ENCODE results near the gene A4GNT.
"Not testable (repeated sequence)": the region's sequence is repeated elsewhere in the genome, so short reads cannot be mapped to it uniquely, and the experiment has no call there.

The A4GNT gene

DNA sequence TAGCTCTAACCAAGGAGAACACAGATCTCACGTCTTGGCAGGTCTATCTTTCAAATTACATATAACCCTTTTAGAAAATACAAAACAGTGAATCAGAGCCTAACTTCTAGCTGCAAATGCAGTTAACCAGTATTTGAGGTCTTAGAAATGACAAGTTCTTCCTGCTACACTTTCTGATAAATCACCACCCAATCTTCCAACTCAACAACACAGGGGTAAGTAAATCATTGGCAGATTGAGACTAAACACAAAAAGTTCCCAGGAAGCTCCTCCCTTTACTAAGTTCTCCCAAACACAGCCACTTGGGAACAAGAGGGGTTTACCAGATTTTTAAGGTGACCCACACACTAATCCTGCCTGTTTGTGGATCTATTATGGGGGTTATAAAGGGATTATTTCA, at the start of gene A4GNT:
A4GNT (minus strand) TSS at position 152 of the 400 bp plus-strand sequence. CDS start 1,134 bp downstream, outside the sequence.
- no peak for DNase-seq

DNA sequence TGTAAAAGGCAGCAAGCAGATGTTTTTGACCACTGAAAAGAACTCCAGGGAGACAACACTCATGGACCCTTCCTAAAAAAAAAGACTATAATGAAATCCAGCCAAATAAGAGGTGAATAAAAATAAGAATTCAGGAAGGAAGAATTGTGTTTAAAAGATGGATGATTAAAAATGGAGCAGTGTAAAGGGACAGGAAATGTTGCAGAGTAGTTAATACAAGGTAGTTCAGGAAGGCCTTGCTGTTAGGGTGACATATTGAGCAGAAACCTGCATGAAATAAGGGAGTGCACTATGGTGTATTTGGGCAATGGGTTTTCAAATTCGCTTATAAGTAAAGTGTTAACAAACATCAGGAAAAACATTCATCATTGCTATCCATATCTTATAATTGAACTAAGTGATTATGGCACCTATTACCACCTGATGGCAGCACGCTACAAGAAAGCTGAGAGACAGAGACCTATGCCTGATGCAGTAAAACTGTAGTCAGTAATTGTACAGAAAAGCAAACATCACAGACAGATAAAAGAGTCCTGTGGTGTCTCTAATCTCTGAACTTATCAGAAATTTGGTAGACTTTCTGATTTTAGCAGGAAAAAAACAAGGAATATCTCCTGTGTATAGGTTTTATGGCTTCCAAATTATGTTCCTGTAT, 48.3 kb upstream of the A4GNT start:
- no peak for DNase-seq

DNA sequence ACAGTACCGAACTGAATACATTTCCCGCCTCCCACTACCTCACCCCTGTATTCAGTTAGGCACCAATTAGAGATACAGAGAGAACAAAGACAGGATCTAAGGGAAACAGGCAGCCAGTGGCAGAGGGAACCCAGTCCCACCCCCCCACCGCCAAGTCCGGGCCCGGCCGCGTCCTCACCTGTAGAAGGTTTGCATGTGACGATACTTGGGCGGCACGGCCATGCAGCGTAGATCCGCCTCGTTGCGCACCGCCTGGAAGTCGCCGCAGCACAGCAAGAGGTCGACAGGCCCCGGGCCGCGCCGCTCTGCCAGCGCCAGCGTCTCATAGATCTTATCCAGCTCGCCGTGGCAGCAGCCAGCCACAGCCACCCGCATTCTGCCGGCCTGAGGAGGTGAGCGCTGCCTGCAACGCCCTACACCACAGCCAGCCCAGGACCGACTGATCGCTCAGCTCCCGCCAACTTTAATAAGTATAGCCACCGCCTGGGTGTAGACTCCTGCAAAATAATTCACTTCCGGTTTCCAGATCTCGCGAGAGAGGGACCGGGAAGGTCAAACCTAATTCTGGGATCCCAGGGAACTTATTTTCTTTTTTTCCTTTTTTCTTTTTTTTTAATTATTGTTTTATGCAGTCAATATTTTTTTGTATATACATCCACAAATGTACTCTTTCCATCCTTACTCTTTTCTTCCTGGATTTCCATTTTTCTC, 42.4 kb upstream of the A4GNT start, which contains the start of gene DBR1:
DBR1 (minus strand) TSS at position 501 of the 711 bp plus-strand sequence; CDS start at position 375, 126 bp downstream.
- DNase-seq: peak; percentile 63

DNA sequence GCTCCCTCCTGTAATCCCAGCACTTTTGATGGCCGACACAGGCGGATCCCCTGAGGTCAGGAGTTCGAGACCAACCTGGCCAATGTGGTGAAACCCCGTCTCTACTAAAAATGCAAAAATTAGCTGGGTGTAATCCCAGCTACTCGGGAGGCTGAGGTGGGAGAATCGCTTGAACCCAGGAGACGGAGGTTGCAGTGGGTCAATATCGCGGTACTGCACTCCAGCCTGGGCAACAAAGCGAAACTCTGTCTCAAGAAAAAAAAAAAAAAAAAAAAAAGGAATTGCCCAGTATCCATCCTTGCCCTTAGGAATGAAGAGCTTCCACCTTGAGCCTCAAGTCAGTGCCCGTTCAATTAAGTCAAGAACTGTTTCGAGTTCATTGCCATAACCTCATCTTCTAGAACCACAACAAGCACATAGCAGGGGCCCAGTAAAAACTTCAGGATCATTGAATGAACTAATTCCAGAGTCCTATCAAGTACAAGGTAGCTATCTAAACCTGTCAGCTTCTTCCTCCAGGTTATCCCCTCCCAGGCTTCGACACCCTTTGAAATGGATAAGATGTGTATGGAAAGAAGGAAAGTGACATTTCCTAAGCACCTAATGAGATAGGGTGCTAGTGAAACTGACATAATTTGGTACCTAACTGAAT, 41.7 kb upstream of the A4GNT start:
- DNase-seq: no peak

DNA sequence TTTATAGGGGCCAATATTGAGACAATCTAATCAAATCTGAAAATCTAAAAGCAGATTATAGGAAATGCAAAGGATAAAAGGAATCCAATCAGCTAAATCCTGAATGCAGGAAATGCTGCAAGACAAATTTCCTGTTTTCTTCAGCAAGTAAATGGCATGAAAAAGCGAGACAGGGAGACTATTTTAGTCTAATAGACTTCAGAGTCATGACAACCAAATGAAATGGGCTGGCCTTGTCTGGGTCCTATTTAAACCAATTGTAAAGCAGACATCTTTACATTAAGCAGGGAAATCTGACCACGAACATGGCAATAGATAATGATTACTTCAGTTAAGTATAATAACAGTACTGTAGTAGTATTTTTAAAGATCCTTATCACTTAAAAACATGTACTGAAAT, 40.4 kb upstream of the A4GNT start:
- no peak for DNase-seq

DNA sequence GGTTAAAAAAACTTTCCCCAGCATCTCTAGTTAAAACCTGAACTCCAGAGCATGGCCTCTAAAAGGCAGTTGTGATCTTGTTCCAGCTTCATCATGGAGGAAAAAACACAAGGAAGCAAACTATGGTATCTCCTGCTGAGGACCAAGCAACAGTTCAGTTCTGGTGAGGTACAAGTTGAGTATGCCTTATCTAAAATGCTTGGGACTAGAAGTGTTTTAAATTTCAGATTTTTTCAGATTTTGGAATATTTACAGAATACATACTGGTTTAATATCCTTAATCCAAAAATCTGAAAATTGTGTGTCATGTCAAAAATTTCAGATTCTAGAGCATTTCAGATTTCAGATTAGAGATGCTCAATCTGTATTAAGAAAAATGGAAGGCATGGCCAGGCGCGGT, 32.9 kb upstream of the A4GNT start:
- DNase-seq: no peak

DNA sequence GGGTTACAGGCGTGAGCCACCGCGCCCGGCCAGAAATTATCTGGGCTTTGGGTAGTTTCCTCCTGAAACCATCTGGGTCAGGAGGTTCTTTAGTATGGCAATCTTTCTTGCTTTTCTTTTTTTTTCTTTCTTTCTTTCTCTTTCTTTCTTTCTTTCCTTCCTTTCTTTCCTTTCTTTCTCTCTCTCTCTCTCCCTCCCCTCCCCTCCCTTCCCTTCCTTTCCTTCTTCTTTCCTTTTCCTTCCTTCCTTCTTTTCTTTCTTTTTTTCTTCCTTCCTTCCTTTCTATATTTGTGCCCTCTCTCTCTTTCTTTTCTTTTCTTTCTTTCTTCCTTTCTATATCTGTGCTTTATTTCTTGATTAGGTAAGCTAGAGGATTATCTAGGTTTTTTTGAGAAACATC, 25.6 kb upstream of the A4GNT start:
- DNase-seq: no peak

DNA sequence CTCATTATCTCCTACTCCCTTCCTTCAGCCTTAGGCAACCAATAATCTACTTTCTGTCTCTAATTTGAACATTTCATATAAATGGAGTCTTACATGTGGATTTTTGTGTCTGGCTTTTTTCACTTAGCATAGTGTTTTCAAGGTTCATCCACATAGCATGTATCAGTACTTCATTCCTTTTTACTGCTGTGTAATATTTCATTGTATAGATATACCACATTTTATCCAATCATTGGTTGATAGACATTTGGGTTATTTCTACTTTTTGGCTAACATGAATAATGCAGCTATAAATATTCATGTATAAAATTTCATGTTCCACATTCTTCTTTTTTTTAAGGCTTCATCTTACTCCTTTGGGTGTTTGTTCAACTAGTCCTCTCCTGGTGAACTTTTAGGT, 22.3 kb upstream of the A4GNT start:
- DNase-seq: no peak

DNA sequence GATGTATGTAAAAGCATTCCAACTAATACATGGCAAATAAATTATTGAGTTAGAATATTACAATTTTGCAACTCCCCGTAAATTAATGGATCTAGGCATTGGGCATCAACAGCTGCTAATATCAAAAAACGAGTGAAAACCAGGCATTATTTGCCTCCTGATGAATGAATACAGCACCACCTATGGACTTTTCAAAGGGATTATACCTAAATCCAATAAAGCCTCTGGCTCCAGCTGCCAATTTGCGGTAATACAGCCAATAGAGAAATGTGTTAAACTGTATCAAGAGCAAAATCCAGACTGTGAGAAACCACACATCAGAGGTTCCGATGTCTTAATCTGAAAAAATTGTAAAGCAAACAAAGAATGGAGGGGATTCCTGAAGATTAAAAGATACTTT, 16.3 kb upstream of the A4GNT start:
- no peak for DNase-seq

DNA sequence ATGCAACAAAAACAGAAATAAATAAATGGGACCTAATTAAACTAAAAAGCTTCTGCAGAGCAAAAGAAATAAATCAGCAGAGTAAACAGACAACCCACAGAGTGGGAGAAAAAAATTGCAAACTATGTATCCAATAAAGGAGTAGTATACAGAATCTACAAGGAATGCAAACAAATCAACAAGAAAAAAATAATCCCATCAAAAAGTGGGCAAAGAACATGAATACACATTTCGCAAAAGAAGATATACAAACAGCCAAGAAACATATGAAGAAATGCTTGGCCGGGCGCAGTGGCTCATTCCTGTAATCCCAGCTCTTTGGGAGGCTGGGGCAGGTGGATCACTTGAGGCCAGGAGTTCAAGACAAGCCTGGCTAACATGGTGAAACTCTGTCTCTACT, 10.0 kb upstream of the A4GNT start:
- not testable (repeated sequence) for DNase-seq

DNA sequence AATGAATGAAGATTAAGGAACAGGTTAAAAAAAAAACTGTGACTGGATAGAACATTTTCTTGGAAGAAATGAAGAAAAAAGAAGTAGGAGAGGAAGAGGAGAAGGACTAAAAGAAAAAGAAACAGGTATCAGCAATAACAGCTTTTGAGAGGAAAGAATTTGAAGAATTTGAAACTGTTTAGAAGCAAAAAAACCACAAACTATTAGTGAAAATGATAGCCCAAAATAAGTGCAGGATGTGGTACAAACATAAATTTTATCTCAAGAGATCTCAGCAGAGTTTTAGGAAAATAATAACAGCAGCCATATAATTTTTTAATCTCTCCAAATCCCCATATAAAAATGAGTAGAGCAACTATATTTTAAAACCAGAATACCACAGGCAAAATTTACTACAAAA, 8.8 kb upstream of the A4GNT start:
- no peak for DNase-seq

DNA sequence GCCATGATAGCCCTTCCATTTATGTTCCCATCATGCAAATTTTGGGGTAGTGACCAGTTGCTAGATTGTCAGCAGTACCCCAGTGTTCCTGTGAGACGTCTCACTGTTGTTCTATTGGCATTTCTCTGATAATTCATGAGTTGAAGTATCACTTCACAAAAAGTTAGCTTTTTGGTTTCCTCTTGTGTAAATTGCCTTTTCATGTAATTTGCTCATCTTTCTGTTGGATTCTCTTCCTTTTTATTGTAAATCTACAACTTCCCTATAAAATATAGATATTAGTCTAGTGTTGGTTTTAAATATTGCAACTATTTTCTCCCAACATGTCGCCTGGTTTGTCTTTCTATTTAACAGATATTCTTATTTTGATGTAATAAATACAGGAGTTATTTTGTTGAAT, 7.5 kb upstream of the A4GNT start:
- no peak for DNase-seq

DNA sequence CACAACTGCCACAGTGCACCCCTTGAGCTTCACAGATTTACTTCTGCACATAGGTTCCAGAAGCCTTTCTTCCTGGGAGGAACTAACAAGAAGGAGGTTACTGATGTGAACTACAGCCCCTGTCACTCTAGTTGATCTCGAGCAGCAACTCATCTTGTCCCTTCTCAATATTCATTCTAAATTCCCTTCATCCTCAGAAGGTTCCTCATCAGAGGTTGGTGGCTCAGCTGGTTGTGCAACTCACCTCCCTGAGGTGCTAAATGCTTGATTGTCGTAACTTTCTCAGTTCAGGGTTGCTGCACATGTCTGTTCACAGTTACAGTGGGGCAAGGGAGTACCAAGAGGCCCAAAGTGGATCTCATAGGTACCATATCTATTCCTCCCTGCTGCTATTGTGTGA, 5.7 kb upstream of the A4GNT start:
- DNase-seq: no peak

DNA sequence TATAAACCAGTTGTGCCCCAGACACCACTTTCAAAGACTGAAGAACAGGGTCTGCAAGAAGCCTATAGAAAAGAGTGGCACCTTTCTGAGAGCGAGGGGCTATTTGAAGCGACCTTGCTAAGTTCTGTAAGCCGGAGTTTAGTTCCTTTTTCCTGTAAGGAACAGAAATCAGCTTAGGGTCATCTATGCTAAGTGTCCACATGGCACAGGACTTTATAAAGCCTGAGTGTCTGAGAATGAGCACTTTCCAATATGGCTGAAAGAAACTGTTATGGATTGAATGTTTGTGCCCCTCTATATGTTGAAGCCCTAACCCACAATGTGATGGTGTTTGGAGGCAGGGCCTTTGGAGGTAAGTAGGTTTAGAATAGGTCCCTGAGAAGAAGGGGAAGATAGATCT, 4.0 kb upstream of the A4GNT start:
- no peak for DNase-seq

DNA sequence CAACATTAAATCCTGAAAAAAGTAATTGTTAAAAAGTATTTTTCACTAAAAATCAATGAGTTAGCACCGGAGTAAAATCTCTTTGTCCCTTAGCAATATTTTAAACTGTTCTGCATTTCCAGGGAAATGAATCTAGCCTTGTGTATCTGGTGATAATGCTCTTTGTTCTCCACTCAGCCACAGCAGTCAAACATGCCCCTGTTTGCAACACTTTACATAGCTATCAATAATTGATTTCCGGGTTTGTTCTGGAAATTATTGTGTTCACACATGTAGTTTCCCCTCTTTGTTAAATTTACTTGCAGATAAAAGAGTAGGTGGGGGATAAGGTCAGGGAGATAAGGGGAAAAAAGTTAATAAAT, 3.6 kb upstream of the A4GNT start:
- DNase-seq: no peak

DNA sequence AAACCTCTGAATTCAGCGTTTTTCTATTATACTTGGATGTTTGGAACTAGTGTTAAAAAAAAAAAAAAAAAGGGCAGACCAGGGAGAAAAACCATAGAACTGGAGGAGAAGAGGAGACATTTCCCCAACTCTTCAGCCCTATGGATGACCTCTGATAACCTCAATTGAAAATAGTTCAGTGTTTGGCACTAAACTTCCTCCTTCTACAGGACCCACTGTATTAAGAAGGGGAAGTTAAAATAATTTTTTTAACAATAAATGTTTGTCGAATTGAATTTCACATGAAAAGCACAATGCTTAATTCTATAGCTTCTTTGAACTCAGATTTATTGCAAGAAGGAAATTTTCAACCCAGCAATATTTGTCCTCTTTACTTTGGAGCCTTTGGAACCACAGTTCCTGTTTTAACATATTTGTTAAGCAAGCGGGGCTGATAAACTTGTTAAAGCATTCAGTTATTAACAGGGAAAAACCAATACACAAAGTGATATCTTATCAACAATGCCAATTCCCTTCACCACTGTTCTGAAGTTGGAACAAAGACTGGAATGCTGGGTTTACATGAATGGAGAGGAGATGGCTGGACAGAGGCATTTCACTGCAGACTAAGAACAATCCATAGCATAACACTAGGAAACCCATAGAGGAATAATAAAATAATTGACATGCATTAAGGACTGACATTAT, 3.1 kb upstream of the A4GNT start:
- DNase-seq: no peak

DNA sequence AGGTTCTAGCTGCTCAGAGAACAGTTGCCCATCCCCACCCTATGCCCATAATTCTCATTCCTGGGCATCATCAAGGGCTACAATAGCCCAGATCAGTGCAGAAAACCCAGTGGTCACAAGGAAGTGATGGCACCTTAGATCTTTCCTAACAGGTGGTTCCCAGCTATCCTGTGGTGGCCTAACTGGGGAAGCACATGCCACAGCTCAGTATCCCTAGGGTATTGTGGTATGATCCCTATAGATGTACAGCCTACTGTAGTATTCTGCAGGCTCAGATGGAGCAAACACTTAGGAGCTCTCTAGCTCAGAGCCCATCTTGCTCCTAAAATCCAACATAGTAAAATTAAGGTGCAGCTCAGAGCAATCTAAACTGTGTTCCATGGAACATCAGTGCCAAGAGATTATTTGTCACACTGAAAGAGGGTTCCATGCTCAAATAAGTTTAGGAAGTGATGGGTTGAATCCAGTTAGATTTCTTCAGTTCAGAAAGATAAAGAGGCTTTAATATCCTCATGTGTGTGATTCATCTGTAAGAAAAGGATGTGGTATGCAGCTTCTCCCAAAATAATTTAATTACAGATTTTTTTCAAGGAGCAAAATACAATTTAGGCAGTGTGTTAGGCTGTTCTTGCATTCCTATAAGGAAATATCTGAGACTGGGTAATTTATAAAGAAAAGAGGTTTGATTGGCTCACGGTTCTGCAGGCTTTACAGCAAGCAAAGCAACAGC, 4.4 kb downstream of the A4GNT start:
- no peak for DNase-seq

DNA sequence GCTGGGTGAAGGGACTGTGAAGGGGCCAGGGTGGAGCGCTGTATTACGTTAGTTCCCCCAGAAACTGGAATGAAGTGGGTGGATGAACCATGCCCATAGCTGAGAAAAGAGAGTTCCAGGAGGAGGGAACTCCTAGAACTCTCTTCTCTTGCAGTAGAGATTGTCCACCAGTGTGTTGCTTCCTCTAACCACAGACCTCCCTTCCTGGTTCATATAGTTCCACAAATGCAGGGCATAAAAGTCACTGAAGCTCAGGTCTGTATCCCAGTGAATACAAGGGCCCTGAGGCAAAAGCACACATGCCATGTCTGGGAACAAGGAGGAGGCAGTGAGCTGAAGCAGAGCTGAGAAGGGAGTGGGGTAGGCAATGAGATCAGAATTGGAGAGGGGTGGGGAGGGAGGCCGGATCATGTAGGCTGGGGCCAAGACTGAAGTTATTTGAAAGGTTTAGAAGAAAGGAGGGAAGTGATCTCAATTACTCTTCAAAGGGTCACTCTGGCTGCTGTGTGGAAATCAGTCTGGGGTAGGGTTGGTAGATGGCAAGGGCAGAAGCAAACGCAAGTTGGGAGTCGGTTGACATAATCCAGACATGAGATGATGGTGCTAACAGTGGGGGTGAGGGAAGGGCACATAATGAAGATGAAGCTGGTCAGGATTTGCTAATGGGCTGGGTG, 6.5 kb downstream of the A4GNT start:
- no peak for DNase-seq

DNA sequence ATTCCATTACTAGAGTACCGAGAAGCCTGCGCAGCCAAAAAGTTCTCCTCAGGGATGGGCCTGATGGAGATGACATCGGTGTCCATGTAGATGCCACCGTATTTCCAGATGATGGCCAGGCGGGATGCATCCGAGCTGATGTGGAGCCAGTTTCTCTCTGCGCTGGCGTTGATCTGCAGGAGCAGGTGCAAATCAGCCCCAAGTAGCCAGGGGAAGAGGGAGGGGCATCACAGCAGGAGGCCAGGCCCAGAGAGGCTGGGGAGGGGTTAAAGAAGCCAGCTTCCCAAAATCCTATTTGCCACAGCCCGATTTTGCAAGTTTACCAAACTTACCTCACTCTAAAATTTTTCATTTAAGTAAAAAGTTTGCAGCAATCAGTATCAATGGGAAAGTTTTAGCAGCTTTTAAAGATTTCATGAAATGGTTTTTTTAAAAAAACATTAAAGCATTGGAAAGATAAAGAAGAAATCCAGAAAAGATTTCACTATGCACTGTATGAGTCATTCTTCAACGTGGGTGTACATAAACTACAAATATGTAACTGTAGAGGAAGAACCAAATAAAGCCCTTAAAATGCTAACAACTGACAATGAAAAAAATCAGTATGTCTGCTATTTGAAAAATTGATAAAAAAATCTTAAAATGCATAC, 7.4 kb downstream of the A4GNT start:
- DNase-seq: no peak

DNA sequence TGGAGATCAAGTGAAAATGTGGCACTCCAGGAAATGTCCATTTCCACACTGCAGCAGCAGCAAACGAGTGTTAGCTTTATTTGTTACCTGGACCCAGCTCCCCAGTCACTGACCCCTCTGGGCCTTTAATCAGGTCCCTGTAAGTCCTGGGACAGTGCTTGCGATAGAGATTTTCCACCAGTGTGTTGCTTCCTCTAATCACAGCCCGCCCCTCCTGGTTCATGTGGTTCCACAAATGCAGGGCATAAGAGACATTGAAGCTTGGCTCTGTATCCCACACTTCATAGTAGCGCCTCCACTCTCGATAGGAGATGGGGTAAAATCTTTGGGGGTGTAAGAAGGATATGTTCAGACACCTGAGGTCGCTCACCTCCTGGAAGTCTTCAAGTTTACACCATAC, 8.0 kb downstream of the A4GNT start:
- no peak for DNase-seq

DNA sequence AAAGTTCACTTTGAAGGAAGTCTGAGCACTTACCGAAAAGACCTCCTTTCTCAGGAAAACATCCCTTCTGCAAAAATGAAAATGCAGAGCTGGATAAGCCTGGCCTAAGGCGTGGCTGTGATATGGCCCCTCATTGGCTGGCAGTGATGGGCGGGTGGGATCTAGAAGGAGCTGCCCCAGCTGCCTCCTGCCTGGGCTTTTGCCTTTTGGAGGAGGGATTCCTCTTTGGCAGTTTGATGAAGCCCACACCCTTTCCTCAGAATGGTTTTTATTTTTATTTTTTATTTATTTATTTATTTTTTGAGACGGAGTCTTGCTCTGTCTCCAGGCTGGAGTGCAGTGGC, 12.8 kb downstream of the A4GNT start:
- DNase-seq: no peak

Measured in stimulated activated CD4-positive, alpha-beta T cell treated with anti-CD3 and anti-CD28 coated beads, Interleukin-4, amount 100 ng/mL, for 1 hour (primary cell).